GM21619 (cell line): Measurements from ENCODE around the gene TCEAL1.

Experiments used
- ATAC-seq: cut with Tn5 transposase; IDR thresholded peaks from one replicate; pipeline ENCODE4 v1.9.1; 2021; ENCODE audit not compliant: unreplicated experiment

The TCEAL1 gene

GRCh38 chrX:103678199-103678993 lies 49.6 kb downstream of the TCEAL1 start:
- ATAC-seq: no peak
